Putamen (tissue), 1 donor: ENCODE results near the gene SEMA4D.
A peak's percentile ranks its signal among the peaks of the same experiment; 100 is the strongest.

Source experiments
- DNase-seq: peaks from one replicate; pipeline ENCODE4 v3.0.0-alpha.2; 2016; ENCODE audit warnings: low spot score

The SEMA4D gene

DNA sequence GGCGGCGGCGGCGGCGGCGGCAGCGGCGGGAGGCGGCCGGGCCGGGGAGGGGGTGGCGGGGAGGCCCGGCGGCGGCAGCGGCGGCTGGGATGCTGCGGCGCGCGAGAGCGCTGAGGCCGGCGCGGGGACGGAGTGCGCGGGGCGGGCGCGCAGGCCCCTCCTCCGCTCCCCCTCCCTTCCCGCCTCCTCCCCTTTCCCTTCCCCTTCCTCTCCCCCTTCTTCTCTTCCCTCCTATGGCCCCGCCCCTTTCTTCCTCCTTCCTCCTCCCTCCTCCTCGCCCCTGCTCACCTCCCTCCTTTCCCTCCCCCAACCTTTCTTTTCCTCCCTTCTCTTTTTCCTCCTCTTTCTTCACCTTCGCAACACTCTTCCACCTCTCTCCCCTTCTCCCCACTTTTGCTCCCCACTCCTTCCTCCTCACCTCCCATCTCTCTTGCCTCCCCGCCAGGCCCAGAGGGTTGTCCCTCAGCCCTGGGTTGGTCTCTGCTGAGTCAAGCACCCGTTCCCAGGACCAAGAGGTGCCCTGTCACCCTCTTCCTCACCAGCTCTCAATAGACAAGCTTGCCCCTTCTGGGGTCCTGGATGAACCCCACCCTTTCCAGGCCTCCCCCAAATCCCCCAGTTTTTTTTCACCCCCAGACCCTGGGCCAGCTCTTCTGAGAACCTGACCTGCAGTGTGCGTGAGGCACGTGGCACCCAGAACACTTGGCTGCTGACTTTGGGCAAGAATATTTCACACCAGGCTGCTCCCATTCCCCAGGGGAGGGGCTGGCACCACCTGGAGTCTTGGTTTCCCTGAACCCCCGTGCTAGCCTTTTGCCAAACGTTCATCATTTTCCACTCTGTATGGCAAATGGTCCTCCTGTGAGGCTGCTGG lies at the start of gene SEMA4D:
TSS of gene SEMA4D (minus strand) at position 136 of the 874 bp plus-strand sequence. CDS start 92,657 bp downstream, outside the sequence.
- DNase-seq: peak; percentile 87

DNA sequence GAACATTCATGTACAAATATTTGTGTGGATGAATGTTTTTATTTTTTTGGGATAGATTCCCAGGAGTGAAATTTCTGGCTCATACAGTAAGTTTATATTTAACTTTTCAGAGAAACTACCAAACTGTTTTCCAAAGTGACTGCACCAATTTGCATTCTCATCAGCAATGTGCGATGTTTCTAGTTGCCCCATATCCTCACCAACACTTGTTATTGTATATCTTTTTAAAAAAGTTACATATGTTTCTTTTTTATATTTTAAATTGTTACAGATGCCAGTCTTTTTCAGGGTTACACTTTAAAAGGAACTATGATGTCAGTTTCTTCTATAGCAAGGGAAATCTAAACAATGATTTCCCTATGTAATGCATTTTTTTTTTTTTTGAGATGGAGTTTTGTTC lies 49.1 kb upstream of the SEMA4D start:
- no peak for DNase-seq

GRCh38 chr9:89544279-89544661 lies 46.4 kb upstream of the SEMA4D start:
- DNase-seq: no peak

- DNase-seq: no peak
Measured at GRCh38 chr9:89543621-89544278, 45.8 kb upstream of the SEMA4D start.

- no peak for DNase-seq
Measured at GRCh38 chr9:89543111-89543510, 45.2 kb upstream of the SEMA4D start.

DNA sequence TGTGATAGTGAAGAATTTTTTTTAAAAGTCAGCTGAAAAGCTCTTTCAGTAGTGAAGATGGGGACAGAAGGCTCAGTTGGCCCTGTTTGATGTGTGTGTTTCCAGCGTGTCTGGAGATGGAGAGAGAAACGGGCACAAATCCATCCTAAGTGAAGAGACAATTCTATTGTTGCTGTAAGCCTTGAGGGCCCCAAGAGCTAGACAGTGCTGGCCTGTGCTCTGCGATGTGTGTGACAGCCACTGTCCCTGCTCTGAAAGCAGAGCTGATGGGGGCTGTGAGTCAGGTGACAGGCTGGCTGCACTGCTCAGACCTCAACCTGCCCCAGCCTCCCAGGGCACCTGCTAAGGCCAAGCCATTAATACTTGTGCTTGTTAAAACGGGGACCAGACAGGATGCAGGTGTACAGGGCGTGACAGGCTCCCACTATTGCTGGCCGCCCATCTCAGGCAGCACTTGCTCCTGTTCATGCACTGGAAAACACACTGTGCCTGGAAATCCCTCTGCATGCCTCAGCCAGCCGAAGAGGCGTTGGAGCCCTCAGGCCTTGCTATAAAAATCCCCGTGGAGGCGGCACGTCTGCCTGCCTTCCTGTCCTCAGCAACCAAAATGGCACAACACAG lies 44.6 kb upstream of the SEMA4D start:
- DNase-seq: peak; percentile 93

GRCh38 chr9:89541798-89542197 lies 43.9 kb upstream of the SEMA4D start:
- DNase-seq: no peak

- no peak for DNase-seq
Measured at GRCh38 chr9:89539374-89539773, 41.5 kb upstream of the SEMA4D start.

- no peak for DNase-seq
Measured at GRCh38 chr9:89538871-89539270, 41.0 kb upstream of the SEMA4D start.

DNA sequence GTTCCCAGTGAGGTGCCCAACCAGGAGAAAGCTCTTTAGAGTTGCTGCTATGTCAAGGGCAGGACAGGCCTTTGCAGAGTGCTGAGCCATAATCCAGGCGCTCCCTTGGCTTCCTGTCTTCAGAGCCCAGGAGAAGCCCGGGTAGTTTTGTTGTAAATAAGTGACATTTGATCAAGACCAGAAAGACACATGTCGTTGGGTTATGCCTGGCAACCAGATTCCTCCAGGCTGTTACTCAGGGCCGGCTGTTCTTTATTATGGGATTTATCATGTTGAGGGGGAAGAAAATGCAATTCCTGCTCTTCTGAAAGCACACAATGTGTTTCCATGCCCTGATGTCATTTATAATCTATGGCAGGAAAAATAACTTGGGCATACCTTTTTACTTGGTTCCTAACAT lies 39.3 kb upstream of the SEMA4D start:
- DNase-seq: no peak

GRCh38 chr9:89536600-89536999 lies 38.7 kb upstream of the SEMA4D start:
- no peak for DNase-seq

GRCh38 chr9:89536145-89536574 lies 38.2 kb upstream of the SEMA4D start:
- no peak for DNase-seq

DNA sequence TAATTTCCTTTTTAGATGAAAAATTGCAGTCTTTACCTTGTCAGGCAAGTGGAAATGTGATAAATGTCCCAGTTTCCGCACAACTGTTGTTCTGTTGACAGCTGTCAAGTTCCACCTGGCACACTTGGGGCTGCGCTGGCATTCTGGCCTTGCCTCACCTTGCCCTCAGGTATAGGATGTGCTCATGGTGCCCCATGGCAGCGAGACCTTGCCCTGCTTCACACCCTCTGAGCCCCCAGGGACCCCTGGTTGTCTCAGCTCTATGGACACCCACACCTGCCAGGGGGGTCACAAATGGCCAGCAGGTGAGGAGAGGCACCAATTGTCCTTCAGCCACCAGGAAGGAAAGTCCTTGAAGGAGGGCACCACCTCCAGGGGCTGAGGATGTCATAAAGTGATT lies 37.5 kb upstream of the SEMA4D start:
- no peak for DNase-seq

GRCh38 chr9:89534515-89535287 lies 36.8 kb upstream of the SEMA4D start:
- DNase-seq: no peak

GRCh38 chr9:89533411-89534095 lies 35.6 kb upstream of the SEMA4D start:
- DNase-seq: peak; percentile 43

GRCh38 chr9:89532944-89533343 lies 35.0 kb upstream of the SEMA4D start:
- DNase-seq: no peak

DNA sequence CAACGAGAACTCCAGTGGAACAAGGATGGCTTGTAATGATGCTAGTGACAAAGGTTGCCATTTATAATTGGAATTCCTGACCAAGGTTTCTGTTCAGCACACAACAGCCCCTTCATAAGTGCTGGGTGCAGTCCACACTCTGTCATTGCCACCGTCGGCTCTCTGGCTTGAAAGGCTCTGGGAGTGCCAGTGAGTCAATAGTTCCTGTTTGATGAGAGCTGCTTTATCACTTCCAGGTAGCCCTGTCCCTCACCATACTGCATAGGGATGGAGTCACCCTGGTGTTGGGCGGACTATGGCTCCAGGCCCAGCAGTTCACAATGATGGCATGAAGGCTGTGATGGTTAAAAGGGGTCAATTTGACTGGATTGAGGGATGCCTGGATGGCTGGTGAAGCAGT lies 34.6 kb upstream of the SEMA4D start:
- no peak for DNase-seq

GRCh38 chr9:89531766-89532165 lies 33.9 kb upstream of the SEMA4D start:
- DNase-seq: no peak

- DNase-seq: no peak
Measured at GRCh38 chr9:89530726-89531125, 32.8 kb upstream of the SEMA4D start.

GRCh38 chr9:89529243-89530035 lies 31.5 kb upstream of the SEMA4D start:
- peak; percentile 82 for DNase-seq

GRCh38 chr9:89528540-89528939 lies 30.6 kb upstream of the SEMA4D start:
- no peak for DNase-seq
